ENCODE data around the gene MCOLN1.

Gene MCOLN1

DNA sequence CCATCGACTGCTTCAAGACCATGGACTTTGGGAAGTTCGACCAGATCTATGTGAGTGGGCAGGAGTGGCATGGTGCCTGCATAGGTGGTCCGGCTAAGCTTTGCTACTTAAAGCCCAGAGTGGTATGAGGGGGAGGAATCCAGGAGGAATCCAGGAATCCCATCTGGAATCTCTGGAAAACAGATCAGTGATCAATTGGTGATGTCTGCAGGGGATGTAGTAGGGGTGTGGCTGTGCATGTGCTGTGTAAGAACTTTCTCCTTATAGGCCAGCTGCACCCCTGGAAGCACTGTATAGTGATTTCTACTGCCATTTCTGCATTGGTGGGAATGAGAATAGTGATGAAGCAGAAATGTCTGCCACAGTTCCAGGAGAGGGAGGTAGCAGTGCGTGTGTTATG lies 36.7 kb downstream of the MCOLN1 start:
- TF ChIP-seq, protein P1, sequence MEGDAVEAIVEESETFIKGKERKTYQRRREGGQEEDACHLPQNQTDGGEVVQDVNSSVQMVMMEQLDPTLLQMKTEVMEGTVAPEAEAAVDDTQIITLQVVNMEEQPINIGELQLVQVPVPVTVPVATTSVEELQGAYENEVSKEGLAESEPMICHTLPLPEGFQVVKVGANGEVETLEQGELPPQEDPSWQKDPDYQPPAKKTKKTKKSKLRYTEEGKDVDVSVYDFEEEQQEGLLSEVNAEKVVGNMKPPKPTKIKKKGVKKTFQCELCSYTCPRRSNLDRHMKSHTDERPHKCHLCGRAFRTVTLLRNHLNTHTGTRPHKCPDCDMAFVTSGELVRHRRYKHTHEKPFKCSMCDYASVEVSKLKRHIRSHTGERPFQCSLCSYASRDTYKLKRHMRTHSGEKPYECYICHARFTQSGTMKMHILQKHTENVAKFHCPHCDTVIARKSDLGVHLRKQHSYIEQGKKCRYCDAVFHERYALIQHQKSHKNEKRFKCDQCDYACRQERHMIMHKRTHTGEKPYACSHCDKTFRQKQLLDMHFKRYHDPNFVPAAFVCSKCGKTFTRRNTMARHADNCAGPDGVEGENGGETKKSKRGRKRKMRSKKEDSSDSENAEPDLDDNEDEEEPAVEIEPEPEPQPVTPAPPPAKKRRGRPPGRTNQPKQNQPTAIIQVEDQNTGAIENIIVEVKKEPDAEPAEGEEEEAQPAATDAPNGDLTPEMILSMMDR (conservative IDR thresholded peaks at IDR 0.05; ENCODE audit: low read depth, low read length), result no peak
- DNase-seq (ENCODE audit: low read depth), result no peak
- no peak overlapping the region for H3K4me3 ChIP-seq (ENCODE audit: low read depth, low read length)

DNA sequence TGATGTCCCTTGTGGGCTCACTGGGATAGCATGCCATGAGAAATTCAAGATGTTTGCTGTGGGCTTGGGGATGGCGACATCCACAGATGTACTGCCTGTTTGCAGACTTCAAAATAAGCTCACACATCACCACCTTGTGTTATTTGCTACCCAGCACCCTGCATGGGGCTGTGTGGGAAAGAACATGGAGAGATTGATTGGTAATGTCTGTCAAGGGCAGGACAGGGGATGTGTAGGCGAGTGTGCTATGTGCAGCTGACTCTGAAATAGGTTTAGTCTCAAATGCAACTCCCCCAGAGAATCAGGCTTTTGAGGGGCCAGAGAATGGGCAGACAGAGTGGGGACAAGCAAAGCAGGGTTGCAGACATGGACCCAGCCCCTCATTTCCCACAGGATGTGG lies 37.8 kb downstream of the MCOLN1 start:
- TF ChIP-seq, protein P1 (conservative IDR thresholded peaks at IDR 0.05; ENCODE audit: low read depth, low read length), result no peak
- DNase-seq (ENCODE audit: low read depth), result no peak

DNA sequence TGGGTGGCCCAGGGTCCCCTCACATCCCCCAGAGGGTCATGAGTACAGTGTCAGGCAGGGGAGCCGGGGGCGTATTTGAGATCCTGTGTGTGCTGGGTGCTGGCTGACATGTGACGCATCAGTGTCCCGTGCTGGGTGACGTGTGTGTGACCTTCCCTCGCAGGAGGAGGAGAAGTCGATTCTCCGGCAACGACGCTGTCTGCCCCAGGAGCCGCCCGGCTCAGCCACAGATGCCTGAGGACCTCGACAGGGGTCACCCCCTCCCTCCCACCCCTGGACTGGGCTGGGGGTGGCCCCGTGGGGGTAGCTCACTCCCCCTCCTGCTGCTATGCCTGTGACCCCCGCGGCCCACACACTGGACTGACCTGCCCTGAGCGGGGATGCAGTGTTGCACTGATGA lies 38.9 kb downstream of the MCOLN1 start:
- DNase-seq (ENCODE audit: low read depth), result no peak
- TF ChIP-seq, protein P1 (conservative IDR thresholded peaks at IDR 0.05; ENCODE audit: low read depth, low read length), result no peak
- H3K4me3 ChIP-seq (ENCODE audit: low read depth, low read length), result no peak overlapping the region

More for the DNA sequence above, 37.8 kb downstream of the MCOLN1 start:
- H3K4me3 ChIP-seq (ENCODE audit: low read depth, low read length), result no peak overlapping the region

DNA sequence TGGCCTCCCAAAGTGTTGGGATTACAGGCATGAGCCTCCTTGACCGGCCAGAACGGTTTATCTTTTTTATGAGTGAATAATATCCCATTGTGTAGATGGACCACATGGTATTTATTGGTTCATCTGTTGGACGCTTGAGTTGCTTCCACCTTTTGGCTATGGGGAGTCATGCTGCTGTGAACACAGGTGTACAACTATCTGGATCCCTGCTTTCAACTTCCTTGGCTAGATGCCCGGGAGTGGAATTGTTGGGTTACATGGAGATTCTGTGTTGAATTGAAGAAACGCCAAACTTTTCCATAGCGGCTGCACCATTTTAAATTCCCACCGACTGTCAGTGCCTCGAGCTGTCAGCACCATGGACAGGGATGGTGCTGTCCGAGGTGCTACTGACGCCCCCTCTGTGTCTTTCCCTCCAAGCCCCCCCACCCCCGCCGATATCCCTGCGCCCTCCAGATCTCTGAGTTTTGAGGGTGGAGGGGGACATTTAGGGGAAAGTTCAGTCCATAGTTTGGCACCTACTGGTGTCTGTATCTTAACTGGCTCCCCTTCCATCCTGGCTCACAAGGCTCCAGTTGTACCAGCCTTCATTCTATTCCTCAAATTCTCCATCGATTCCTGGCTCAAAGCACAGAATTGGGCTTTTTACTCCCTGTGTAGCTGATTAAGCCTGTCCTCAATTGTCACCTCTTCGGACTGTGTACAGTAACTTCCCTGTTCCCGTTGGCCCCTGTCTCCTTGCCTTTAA lies 40.4 kb downstream of the MCOLN1 start:
- H3K4me3 ChIP-seq (ENCODE audit: low read depth, low read length), result no peak overlapping the region
- TF ChIP-seq, protein P1 (conservative IDR thresholded peaks at IDR 0.05; ENCODE audit: low read depth, low read length), result no peak
- DNase-seq (ENCODE audit: low read depth), result no peak

DNA sequence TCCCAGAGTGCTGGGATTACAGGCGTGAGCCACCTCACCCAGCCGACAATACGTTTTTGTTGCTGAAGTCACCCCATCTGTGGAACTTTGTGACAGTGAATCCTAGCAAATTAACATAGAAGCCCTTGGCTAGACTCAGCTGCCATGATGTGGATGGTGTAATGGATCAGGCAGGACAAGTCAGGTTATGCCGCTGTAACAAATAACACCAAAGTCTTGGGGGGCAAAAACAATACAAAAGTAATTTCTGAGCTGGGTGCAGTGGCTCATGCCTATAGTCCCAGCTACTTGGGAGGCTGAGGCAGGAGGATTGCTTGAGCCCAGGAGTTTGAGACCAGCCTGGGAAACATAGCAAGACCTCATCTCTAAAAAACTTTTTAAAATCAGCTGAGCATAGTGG lies 42.4 kb downstream of the MCOLN1 start:
- H3K4me3 ChIP-seq (ENCODE audit: low read depth, low read length), result no peak overlapping the region
- no peak for DNase-seq (ENCODE audit: low read depth)
- TF ChIP-seq, protein P1 (conservative IDR thresholded peaks at IDR 0.05; ENCODE audit: low read depth, low read length), result no peak

GRCh38 chr19:7565332-7565731 lies 42.9 kb downstream of the MCOLN1 start:
- TF ChIP-seq, protein P1 (conservative IDR thresholded peaks at IDR 0.05; ENCODE audit: low read depth, low read length), result no peak
- H3K4me3 ChIP-seq (ENCODE audit: low read depth, low read length), result no peak overlapping the region
- no peak for DNase-seq (ENCODE audit: low read depth)

DNA sequence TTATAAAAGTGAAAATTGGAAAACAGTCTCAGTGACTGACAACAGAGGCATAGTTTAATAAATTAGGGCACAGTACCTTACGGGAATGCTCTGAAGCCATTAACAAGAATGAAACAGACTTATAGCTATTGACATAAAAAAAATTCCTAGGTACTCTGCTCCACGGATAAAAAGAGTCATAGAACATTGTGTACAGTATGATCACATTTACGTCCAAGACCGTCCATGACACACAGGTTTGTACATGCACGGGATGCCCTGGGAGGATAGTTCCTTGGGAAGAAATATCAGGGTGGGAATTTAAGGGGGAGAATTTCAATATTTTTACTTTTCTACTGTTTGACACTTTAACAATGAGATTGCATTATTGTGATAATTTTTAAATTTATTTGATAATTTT lies 48.3 kb downstream of the MCOLN1 start:
- H3K4me3 ChIP-seq (ENCODE audit: low read depth, low read length), result no peak overlapping the region
- DNase-seq (ENCODE audit: low read depth), result no peak
- TF ChIP-seq, protein P1 (conservative IDR thresholded peaks at IDR 0.05; ENCODE audit: low read depth, low read length), result no peak
